ENCODE data around the gene TESPA1.

DNA sequence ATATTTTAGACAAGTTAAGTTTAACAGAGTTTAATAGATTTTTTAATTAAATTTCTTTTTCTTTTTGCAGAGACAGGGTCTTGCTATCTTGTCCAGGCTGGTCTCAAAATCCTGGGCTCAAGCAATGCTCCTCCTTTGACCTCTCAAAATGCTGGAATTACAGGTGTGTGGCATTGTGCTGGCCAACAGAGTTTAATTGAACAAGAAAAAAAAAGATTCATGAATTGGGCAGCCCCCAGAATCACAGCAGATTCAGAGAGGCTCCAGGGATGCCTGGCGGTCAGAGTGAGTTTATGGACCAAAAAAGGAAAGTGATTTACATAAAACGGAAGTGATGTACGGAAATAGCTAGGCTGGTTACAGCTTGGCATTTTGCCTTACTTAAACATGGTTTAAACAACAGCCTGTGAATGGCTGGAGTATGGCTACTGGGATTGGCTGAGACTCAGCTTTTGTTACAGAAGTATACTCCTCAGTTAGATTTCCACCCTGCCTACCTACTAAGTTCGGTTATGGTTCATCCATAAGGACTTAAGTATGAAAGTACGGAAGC is 14.5 kb upstream of the TESPA1 start:
- TF ChIP-seq, protein P1, sequence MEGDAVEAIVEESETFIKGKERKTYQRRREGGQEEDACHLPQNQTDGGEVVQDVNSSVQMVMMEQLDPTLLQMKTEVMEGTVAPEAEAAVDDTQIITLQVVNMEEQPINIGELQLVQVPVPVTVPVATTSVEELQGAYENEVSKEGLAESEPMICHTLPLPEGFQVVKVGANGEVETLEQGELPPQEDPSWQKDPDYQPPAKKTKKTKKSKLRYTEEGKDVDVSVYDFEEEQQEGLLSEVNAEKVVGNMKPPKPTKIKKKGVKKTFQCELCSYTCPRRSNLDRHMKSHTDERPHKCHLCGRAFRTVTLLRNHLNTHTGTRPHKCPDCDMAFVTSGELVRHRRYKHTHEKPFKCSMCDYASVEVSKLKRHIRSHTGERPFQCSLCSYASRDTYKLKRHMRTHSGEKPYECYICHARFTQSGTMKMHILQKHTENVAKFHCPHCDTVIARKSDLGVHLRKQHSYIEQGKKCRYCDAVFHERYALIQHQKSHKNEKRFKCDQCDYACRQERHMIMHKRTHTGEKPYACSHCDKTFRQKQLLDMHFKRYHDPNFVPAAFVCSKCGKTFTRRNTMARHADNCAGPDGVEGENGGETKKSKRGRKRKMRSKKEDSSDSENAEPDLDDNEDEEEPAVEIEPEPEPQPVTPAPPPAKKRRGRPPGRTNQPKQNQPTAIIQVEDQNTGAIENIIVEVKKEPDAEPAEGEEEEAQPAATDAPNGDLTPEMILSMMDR (IDR thresholded peaks at IDR 0.05), result no peak
- TF ChIP-seq ZFX (IDR thresholded peaks at IDR 0.05; ENCODE audit: borderline replicate concordance), result no peak

Data from 22Rv1 (cell line).